A204.1 (cell line): ENCODE measurements around the gene DOCK4.

ENCODE experiments used
- FAIRE-seq: peaks from 2 replicates; lab custom pipeline; 2012; peaks lifted over from hg19 to GRCh38; lab: Jason Lieb, UNC

The DOCK4 gene

GRCh38 chr7:111711426-111712065 lies 494.7 kb downstream of the DOCK4 start:
- FAIRE-seq = no peak

- no peak for FAIRE-seq
Observed at GRCh38 chr7:111710839-111711380, 495.3 kb downstream of the DOCK4 start.

GRCh38 chr7:111708072-111708471 lies 498.1 kb downstream of the DOCK4 start:
- no peak for FAIRE-seq

- no peak for FAIRE-seq
Observed at GRCh38 chr7:111705807-111706206, 500.4 kb downstream of the DOCK4 start.

- FAIRE-seq = no peak
Observed at GRCh38 chr7:111697771-111698170, 508.4 kb downstream of the DOCK4 start.

- no peak for FAIRE-seq
Observed at GRCh38 chr7:111694376-111694775, 511.8 kb downstream of the DOCK4 start.

GRCh38 chr7:111690364-111691111 lies 515.7 kb downstream of the DOCK4 start:
- no peak for FAIRE-seq

GRCh38 chr7:111685349-111685748 lies 520.9 kb downstream of the DOCK4 start:
- FAIRE-seq = no peak

GRCh38 chr7:111682588-111683340 lies 523.4 kb downstream of the DOCK4 start:
- FAIRE-seq = no peak

GRCh38 chr7:111681242-111681641 lies 525.0 kb downstream of the DOCK4 start:
- no peak for FAIRE-seq

- FAIRE-seq = no peak
Observed at GRCh38 chr7:111678986-111679385, 527.2 kb downstream of the DOCK4 start.

- FAIRE-seq = no peak
Observed at GRCh38 chr7:111678281-111678680, 527.9 kb downstream of the DOCK4 start.

GRCh38 chr7:111677848-111678247 lies 528.4 kb downstream of the DOCK4 start:
- FAIRE-seq = no peak

- FAIRE-seq = no peak
Observed at GRCh38 chr7:111676811-111677210, 529.4 kb downstream of the DOCK4 start.
